Endodermal cell (in vitro differentiated cells): Measurements from ENCODE around the gene AP3B2. TPM values are rescaled to one million over a fixed set of nuclear protein-coding genes. Genes with fewer than 3 reads are reported as not detected.

Source experiments
- DNase-seq: peaks from one replicate; pipeline ENCODE4 v3.0.0-alpha.2; 2017
- H3K27ac ChIP-seq: 2 replicates; pipeline ENCODE4 v1.5.1; 2013; ENCODE audit warnings: mild to moderate bottlenecking, low read depth, low read length, moderate library complexity
- H3K27me3 ChIP-seq: 2 replicates; pipeline ENCODE4 v1.6.1; 2013; ENCODE audit warnings: mild to moderate bottlenecking, low read length, moderate library complexity; ENCODE audit not compliant: insufficient read depth, control insufficient read depth, poor library complexity, severe bottlenecking
- H3K36me3 ChIP-seq: 2 replicates; pipeline ENCODE4 v1.7.0; 2013; ENCODE audit warnings: mild to moderate bottlenecking, low read length, moderate library complexity; ENCODE audit not compliant: control insufficient read depth, insufficient read depth
- H3K4me1 ChIP-seq: one replicate; pipeline ENCODE4 v1.7.0; 2013; ENCODE audit warnings: low read length; ENCODE audit not compliant: control insufficient read depth, insufficient read depth
- H3K4me3 ChIP-seq: 2 replicates; pipeline ENCODE4 v1.5.1; 2013; ENCODE audit warnings: mild to moderate bottlenecking, low read length, moderate library complexity
- H3K9ac ChIP-seq: 2 replicates; pipeline ENCODE4 v1.6.1; 2013; ENCODE audit warnings: mild to moderate bottlenecking, low read length, moderate library complexity; ENCODE audit not compliant: poor library complexity, severe bottlenecking; ENCODE audit errors: extremely low read depth
- H3K9me3 ChIP-seq: 2 replicates; pipeline ENCODE4 v1.6.1; 2013; ENCODE audit warnings: mild to moderate bottlenecking, low read length, moderate library complexity; ENCODE audit not compliant: control insufficient read depth
- H3K27ac Mint-ChIP-seq: 2 replicates; pipeline ENCODE4 v1.8.0; 2020; ENCODE audit warnings: mixed read lengths
- H3K27me3 Mint-ChIP-seq: 2 replicates; pipeline ENCODE4 v1.8.0; 2021; ENCODE audit warnings: mild to moderate bottlenecking, mixed read lengths; ENCODE audit not compliant: insufficient read depth
- H3K36me3 Mint-ChIP-seq: 2 replicates; pipeline ENCODE4 v1.8.0; 2020; ENCODE audit warnings: low read depth, mixed read lengths
- H3K4me1 Mint-ChIP-seq: 2 replicates; pipeline ENCODE4 v1.8.0; 2020; ENCODE audit warnings: mixed read lengths
- H3K4me3 Mint-ChIP-seq: 2 replicates; pipeline ENCODE4 v1.8.0; 2020; ENCODE audit warnings: mild to moderate bottlenecking, moderate library complexity, mixed read lengths
- H3K9me3 Mint-ChIP-seq: 2 replicates; pipeline ENCODE4 v1.8.0; 2020; ENCODE audit warnings: mild to moderate bottlenecking, mixed read lengths
- CTCF ChIP-seq: fragments of 200-600 bp; sonication (generic); conservative IDR thresholded peaks from 2 replicates; pipeline ENCODE4 v1.5.0; 2021; ENCODE audit warnings: antibody characterized with exemption, mild to moderate bottlenecking
- WGBS, 2 experiments: methylation state at CpG; one replicate each; pipeline versions ENCODE4 v1.1.5 to v1.1.7; 2013; ENCODE audit warnings: missing lambda C conversion rate in 2 of 2, mixed read lengths in 1 of 2; ENCODE audit not compliant: insufficient coverage in 1 of 2, insufficient read length in 1 of 2; 5-methylcytosine and 5-hydroxymethylcytosine counted together
- total RNA-seq, 2 donors: library from RNA; stranded (reverse); fragmentation: NEBNext Ultra II Directional in 1 of 2; extraction: Animal tissue kit (Norgen Biotek cat#: 25700) in 1 of 2; gene quantifications; 2 replicates in 1 of 2; 3 replicates in 1 of 2; pipeline ENCODE4 v1.2.1, GENCODE V29; 2021

AP3B2 gene
- total RNA-seq, 2 donors from 2014 or later = 22.4 to 24.4 TPM

DNA sequence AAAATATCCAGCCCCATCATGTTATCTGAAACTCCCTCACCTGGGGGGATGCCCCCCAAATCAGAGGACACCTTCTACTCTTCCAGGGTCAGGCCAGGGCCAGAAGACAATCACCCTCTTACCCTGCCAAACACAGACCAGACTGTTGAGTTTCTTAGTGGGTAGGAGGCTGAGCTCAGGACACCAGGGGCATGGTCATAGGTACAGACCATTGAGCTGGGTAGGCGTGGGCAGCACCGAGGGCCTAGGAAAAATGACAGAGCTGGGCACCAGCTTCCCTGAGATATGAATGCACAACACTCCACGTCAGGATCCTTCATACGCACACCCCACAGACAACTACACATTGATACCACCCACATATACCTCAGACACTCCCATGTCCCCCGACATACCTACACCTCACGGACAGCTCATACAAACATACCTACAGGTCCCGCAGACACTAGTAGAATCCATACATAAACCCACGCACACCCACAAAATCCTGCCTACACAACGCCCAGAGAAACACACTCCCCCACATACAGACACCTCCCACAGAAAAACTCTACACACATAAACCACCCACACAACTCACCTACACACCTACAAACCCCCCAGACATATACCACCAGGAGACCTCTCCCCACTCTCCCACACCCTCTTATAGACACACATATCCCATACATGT is 11.8 kb downstream of the AP3B2 start:
- peaks cover 5% of the 10 kb centered on the region for H3K36me3 Mint-ChIP-seq
- Histone ChIP-seq H3K27me3 (no peaks in the 10 kb centered on the region), H3K4me3 (no peak overlapping the region), H3K36me3 (peaks cover 4% of the 10 kb centered on the region), H3K9ac (no peak overlapping the region), H3K4me1 (peaks cover 3% of the 10 kb centered on the region), H3K9me3 (no peaks in the 10 kb centered on the region), H3K27ac (no peak overlapping the region)
- DNase-seq = no peak
- no peaks in the 10 kb centered on the region for H3K4me1 Mint-ChIP-seq
- no peak overlapping the region for H3K4me3 Mint-ChIP-seq
- TF ChIP-seq CTCF = no peak
- no peaks in the 10 kb centered on the region for H3K27me3 Mint-ChIP-seq
- no peaks in the 10 kb centered on the region for H3K9me3 Mint-ChIP-seq
- no peak overlapping the region for H3K27ac Mint-ChIP-seq
- WGBS, 2 experiments = 91 to 94% methylated on average over 8 to 9 of the region's 9 CpGs

GRCh38 chr15:82692171-82692570 is 17.5 kb downstream of the AP3B2 start:
- 92 to 93% methylated on average over 15 to 23 of the region's 23 CpGs for WGBS, 2 experiments
- Histone ChIP-seq H3K4me1 (no peaks in the 10 kb centered on the region), H3K9me3 (no peaks in the 10 kb centered on the region), H3K9ac (no peak overlapping the region), H3K4me3 (no peak overlapping the region), H3K36me3 (no peaks in the 10 kb centered on the region), H3K27ac (no peak overlapping the region), H3K27me3 (no peaks in the 10 kb centered on the region)
- no peak for TF ChIP-seq CTCF
- Mint-ChIP-seq H3K27ac (no peak overlapping the region), H3K4me1 (no peaks in the 10 kb centered on the region), H3K27me3 (no peaks in the 10 kb centered on the region), H3K9me3 (peaks cover 2% of the 10 kb centered on the region), H3K4me3 (no peak overlapping the region), H3K36me3 (peaks cover 12% of the 10 kb centered on the region)
- DNase-seq = peak; percentile 34

- 96 to 100% methylated on average over 2 to 8 of the region's 8 CpGs for WGBS, 2 experiments
- Histone ChIP-seq H3K4me1 (no peaks in the 10 kb centered on the region), H3K27ac (no peak overlapping the region), H3K27me3 (no peaks in the 10 kb centered on the region), H3K9me3 (no peaks in the 10 kb centered on the region), H3K4me3 (no peak overlapping the region), H3K36me3 (no peaks in the 10 kb centered on the region), H3K9ac (no peak overlapping the region)
- no peak overlapping the region for H3K27ac Mint-ChIP-seq
- H3K4me1 Mint-ChIP-seq = no peaks in the 10 kb centered on the region
- peak; percentile 34 for DNase-seq
- no peak overlapping the region for H3K4me3 Mint-ChIP-seq
- peaks cover 2% of the 10 kb centered on the region for H3K9me3 Mint-ChIP-seq
- TF ChIP-seq CTCF = no peak
- peaks cover 7% of the 10 kb centered on the region for H3K36me3 Mint-ChIP-seq
- no peaks in the 10 kb centered on the region for H3K27me3 Mint-ChIP-seq
These were observed 20.5 kb downstream of the AP3B2 start for GRCh38 chr15:82689147-82689546.
